Measurements from ENCODE around the gene NGF.
"Not testable (repeated sequence)": the region's sequence is repeated elsewhere in the genome, so short reads cannot be mapped to it uniquely, and the experiment has no call there.

The NGF gene

GRCh38 chr1:115332813-115333608, 5.0 kb downstream of the NGF start:
- no peak for DNase-seq

- DNase-seq, result no peak
Measured at GRCh38 chr1:115331558-115332331, 6.3 kb downstream of the NGF start.

DNA sequence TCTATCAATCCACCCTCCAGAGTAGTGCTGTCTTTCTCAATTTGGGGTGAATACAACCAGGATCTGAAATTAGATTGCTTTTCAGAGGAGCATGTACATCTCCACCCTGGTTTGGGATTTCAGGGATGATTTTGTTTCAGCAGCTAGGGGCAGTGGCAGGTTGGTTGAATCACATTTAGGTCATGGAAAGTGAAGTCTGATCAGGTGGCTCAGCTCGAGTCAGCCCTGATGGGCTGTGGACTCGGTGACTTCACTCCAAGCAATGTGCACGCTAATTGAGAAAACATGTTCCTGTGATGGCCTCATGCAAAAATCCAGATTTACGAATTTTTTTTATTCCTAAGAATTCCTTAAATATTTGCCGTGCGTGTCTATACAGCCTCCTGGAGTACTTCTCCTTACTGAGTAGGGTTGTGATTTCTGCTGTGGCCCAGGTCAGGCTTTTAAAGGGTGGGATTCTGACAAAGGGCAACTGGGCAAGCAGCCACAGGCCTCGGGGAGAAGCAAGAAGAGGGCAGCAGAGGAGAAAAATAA, 7.5 kb downstream of the NGF start:
- no peak for DNase-seq

DNA sequence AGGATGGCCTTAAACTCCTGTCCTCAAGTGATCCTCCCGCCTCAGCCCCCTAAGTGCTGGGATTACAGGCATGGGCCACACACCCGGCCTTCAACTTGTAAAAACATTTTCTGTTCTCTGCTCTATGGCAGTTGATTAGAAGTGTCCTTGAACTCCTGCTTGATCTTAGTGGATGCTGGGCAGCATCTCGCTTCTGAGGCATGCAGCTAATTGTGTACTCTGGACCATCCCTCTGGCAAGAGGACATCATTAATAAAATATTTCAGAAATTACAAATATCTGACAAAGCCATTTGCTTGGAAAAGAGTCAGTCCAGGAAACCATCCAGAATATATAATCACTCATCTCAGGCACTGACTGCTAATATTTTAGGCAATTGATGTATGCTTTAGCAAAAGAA, 8.1 kb downstream of the NGF start:
- DNase-seq, result no peak

GRCh38 chr1:115327270-115327669, 10.8 kb downstream of the NGF start:
- no peak for DNase-seq

DNA sequence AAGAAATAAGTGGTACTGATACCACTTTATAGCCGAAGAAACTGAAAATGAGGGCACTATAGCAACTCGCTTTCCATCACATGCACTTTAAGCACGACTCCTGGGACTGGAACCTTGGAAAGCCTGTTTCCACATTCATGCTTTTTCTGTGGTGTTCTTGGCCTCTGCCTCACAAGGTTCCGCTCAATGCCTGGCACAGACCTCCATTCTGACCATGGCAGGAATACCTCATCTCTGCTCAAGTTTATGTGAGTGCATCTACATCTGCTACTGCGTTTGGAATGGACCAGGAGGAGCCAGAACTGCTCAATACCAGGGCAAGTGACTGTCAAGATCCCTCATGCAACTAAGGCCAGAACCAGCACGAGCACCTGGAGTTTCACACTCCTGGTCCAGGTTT, 11.6 kb downstream of the NGF start:
- no peak for DNase-seq

- DNase-seq, result no peak
Measured at GRCh38 chr1:115325874-115326273, 12.2 kb downstream of the NGF start.

DNA sequence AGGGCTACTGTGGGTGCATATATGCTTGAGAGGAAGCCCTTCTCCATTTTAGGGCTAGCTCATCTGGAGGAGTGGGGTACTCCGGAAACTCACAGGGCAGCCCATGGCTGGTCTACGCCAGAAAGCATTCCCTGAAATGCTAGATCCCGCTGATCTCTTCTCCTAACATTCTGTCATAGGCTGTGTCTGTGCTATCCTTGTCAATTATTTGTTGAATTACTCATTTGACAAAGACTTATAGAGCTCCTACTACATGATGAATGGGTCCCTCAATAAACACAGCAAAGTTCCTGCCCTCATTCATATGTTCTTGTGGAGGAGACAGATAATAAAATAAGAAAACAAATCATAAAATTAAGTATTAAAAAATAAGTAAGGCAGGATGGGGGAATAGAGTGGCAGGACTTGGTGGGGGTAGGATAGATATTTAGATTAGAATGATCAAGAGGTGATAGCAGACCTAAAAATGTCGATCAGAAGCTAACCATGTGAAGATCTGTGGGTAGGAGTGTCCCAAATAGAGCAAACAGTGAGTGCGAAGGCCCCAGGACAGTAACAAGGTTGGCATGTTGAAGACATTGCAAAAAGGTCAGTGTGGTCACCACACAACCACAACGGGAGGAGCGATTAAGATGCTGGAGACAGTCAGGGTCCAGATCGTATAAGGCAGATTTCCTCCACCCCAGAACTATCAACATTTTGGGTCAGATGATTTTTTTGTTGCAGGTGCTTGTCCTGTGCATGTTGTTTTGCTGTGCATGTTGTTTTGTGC, 13.2 kb downstream of the NGF start:
- no peak for DNase-seq

DNA sequence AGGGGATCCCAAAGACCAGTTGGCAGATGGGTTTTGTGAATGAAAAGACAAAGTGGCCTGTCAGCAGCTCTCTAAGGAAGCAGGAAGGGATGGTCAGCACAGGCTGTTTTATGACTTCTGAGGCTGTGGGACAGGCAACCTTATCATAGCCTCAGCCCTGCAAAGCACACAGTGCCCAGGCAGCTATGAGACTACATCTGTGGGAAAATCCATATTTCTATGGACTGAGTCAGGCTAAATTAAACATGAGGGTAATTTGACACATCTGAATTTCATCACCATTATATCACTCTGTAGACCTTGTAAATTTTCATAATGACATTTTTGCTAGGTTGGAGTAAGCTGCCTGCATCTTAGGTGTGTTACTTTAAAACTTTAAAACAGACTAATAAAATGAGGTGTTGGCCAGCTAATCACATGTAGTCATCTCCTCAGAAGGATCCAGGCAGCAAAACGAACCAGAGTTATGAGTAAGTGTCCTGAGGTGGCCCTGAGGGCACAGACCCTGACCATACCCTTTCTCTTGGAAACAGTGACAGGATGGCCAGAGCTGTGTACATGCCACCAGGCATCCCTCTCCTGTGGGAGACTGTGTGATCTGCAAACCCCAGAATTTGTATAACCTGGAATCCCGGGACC, 14.6 kb downstream of the NGF start:
- DNase-seq, result no peak

- no peak for DNase-seq
Measured at GRCh38 chr1:115322631-115323030, 15.4 kb downstream of the NGF start.

DNA sequence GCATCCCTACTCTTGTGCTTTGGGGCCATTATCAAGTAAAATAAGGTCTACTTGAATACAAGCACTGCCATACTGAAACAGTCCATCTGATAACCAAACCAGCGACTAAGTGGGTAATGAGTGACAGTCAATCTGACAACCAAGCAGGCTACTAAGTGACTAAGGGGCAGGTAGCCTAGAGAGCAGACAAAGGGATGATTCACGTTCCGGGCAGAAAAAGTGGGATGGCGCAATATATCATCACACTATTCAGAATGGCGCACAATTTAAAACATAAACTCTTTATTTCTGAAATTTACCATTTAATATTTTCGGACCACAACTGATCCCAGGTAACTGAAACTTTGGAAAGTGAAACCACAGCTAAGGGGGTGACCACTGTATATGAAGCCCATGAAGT, 17.7 kb downstream of the NGF start:
- no peak for DNase-seq

DNA sequence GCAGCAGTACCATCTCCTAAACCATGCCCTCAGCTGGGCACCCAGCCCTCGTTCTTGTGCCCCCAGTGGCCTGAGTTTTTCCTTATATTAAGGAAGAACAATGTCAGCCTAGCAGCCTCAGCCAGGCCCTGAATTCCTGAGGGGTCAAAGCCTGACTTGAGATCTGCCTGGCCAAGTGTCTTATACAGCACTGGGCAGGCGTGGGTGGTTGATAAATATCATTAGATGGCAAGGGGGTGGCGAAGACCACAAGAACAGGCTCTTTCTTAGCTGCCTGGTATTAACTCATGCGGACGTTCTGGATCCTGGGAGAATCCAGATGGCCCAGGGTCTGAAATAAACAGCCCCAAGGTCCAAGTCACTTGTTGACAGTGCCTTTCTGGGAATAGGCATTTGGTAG, 18.3 kb downstream of the NGF start:
- no peak for DNase-seq

DNA sequence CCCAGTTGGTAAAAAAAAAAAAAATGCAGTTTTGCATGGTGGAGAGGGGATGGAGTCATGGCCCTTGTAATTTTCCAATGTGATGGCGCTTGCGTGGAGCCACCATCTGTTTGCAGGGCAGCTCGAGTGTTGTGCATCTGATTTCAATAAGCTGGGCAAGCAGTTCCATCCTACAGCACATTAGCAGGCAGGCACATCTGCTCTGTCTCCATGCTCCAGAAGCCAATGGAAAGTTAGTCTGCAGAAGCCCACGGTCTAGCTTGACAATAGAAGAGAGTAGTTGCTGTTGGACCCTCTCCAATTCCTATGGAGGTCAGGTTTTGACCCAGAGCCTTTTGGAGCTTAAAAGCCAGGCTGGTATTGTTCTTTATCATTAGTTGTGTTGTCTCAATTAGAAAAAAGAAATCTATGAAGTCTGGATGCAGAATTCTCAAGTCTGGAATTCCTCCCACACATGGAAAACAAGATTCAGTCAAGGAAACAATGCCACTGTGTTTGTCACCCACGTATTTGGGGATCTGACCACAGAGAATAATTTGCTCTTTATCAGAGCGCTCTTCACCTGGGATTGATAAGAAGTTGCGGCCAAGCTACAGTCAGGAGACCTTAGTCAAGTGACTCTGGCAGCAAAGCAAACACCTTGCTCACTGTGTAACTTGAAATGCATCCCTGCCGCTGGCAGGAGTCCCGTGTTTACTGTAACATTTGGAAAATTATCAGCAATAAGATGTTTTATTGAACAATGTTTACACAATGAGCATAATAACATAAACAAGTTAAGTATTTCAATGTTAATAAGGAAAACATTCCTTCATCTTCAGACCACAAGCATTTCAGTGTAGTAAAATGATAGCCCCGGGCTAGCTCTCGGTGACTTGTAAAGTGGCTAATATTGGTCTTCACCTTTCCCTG, 20.7 kb downstream of the NGF start:
- DNase-seq, result no peak

GRCh38 chr1:115314765-115315164, 23.3 kb downstream of the NGF start:
- DNase-seq, result no peak

DNA sequence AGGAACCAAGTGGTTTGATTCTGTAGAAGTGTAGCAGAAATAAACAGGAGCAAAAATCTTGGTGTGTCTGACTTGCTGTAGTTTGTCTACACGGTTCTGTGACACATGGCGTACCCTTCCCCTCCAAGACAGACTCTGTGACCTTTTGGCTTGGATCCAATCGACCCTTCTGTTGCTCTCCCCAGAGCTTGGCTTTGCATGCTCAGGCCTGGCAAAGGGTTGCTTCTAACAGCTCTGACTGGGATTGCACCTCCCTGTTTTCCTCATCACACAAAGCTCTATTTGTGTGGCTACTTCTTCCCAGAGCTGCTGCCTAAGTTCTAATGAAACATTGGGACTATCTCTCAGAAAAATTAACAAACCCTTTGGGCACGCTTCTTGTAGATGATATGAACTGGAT, 24.0 kb downstream of the NGF start:
- DNase-seq, result no peak

- no peak for DNase-seq
Measured at GRCh38 chr1:115313182-115313581, 24.9 kb downstream of the NGF start.

DNA sequence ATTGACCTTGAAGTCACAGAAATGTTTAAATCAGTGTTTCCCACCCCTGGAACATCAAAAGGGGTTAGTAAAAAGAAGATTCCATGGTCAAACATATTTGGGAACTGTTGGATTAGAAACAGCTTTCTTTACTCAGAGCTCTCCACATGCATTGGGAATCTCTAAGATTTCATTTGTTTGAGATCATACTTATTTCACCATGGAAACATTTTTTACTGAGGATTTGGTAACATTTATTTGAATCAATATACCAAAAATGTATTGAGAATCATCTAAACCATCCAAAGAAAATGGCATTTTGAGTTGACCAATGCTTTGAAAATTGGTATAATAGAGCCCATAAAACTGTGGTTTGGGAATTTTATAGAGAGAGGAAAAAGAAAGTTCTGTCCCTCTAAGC, 25.3 kb downstream of the NGF start:
- no peak for DNase-seq

- DNase-seq, result no peak
Measured at GRCh38 chr1:115311474-115311989, 26.5 kb downstream of the NGF start.

- no peak for DNase-seq
Measured at GRCh38 chr1:115310581-115311473, 27.2 kb downstream of the NGF start.

- DNase-seq, result not testable (repeated sequence)
Measured at GRCh38 chr1:115309504-115309903, 28.5 kb downstream of the NGF start.
